ENCODE data around the gene PTPRD.
"Not testable (repeated sequence)": the region's sequence is repeated elsewhere in the genome, so short reads cannot be mapped to it uniquely, and the experiment has no call there.

PTPRD gene

DNA sequence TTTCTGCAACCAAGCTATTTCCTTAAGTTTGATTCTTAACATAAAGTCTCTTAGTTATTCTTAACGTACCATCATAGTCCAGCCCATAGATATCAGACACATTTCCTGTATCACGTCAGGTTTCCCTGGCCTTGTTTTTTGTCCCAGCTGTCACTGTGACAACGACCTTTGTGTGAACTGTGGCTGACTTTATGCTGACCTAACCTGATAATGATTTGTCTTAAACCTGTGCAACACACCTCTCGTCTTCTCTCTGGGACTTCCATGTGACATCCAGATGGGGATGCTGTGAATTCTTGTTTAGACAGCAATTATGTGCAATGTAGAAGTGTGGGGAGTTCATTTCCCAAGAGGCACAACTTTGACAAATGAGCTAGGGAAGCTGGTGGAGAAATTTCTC lies 662.8 kb downstream of the PTPRD start:
- DNase-seq, result peak; percentile 54

GRCh38 chr9:9949368-9949767 lies 663.4 kb downstream of the PTPRD start:
- peak; percentile 33 for DNase-seq

DNA sequence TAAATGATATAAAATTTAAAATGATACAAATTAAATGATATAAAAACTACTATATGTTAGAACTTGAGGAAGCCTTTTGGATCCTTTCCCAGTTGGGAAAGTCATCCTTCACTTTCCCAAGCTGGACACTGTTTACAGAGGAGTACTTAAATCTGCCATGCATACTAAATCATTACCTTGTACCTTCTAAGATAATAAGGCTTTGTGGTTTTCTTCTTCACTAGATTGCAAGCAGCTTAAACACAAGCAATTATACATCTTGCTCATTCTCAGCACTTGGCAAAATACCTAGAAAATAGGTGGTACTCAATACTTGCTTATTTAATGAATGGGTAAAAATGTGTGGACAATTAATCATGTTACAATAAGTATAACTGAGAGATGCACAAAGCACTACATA lies 666.8 kb downstream of the PTPRD start:
- no peak for DNase-seq

GRCh38 chr9:9942764-9943424 lies 669.9 kb downstream of the PTPRD start:
- peak; percentile 77 for DNase-seq

DNA sequence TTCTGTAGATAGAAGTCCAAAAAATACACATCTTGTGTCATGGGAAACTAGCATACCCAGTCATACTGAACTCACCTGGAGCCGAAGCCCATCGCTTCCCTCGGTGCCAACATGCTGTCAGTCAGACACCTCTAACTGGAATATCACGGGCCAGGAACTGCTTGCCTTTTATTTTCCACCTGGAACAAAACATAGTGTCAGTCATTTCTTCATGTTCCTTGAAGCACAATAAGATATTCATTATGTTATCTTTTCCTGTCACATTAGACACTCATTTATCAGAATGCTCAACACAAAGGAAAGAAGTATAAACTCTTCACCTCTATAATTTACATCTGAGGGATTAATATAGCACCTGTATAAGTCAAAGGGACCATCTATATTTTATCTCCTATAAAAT lies 674.4 kb downstream of the PTPRD start:
- no peak for DNase-seq

DNA sequence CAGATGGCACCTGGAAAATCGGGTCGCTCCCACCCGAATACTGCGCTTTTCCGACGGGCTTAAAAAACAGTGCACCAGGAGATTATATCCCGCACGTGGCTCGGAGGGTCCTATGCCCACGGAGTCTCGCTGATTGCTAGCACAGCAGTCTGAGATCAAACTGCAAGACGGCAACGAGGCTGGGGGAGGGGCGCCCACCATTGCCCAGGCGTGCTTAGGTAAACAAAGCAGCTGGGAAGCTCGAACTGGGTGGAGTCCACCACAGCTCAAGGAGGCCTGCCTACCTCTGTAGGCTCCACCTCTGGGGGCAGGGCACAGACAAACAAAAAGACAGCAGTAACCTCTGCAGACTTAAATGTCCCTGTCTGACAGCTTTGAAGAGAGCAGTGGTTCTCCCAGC lies 681.3 kb downstream of the PTPRD start:
- not testable (repeated sequence) for DNase-seq

GRCh38 chr9:9924376-9924775 lies 688.4 kb downstream of the PTPRD start:
- DNase-seq, result no peak

DNA sequence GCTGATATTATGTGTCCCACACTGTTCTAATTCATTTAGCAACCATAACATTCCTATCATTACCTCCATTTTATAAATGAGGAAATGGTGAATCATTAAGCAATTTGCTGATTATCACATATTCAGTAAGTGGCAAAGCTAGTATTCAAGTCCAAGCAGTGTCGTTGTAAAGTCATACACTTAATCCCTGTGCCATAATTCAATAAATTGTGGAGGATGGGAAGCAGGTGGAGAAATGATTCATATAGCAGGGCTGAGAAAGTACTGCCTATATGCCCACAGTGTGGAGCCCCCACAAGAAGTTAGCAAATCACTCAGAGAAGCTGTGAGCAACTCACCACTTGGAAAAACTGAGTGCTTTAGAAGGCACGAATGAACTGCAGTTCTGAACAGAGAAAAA lies 691.0 kb downstream of the PTPRD start:
- DNase-seq, result no peak

DNA sequence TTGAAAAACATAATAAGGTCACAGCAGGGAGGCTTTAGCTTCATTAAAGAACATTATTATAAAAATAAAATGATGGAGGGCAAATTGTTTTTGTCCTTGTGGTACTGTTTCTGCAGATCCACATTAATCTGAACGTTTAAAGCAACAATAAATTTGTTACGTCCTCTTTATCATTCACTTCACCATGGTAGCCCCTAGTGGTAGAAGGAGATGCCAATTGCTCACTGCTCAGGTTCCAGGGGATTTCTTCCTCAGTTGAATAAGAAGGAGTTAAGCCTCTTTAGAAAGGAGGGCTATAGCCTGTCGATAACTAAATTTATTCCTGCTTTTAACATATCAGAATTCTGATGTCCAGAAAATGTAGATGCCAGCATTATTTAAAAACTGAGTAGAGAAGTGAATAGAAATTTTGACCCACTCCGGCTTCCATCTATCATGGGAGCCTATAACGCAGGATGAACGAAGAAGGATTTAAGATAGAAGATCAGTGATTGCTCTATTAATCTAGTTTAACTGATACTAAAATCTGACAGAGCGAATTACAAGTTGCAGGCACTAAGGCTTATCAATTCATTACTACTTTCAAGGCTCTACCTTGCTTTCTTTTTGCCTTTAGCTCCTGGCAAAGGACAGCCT lies 692.3 kb downstream of the PTPRD start:
- peak; percentile 4 for DNase-seq

GRCh38 chr9:9919174-9919775 lies 693.5 kb downstream of the PTPRD start:
- no peak for DNase-seq

- DNase-seq, result no peak
These were observed 695.4 kb downstream of the PTPRD start for GRCh38 chr9:9917400-9917799.

DNA sequence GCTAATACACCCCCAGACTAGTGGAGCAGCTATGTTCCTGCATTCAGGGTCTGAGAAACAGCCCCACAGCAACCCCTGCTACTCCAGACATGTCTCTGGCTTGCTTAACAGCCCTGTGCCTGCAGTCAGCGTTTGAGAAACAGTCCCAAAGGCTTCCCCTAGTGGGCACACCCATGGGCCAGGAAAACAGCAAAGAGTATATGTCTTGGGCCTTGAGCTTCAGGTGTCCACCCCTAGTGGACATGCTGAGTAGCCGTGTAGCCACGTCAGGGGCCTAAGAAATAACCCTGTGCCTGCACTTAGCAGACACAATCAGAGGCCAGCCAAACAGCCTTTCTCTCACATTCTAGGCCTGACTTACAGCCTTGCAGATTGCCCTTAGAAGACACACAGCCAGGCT lies 698.6 kb downstream of the PTPRD start:
- DNase-seq, result no peak

DNA sequence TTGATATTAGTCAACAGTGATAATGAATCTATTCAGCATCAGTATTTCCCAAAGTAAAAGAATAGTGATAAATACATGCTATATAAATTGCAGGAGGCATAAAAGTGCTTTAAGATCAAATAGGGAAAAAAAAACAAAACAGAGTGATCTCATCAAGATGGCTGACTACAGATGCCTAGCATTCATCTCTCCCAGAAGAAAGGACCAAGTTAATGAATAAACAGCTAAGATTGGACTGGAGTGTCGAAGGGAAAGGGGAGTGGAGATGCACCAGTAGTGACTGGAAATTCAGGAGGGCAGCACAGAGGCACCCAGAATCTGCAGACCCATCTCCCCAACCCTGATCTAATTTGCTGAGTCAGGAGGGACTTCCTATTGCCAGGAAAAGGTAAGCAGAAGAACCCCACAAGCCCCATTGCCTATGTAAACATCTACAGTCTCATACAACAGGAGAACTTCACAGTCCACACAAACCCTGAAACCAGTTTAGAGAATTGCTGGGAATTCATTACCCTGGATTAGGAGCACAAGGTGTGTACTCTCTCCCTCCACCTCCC lies 699.4 kb downstream of the PTPRD start:
- peak; percentile 66 for DNase-seq

GRCh38 chr9:9912459-9912858 lies 700.3 kb downstream of the PTPRD start:
- peak; percentile 60 for DNase-seq

- no peak for DNase-seq
These were observed 707.1 kb downstream of the PTPRD start for GRCh38 chr9:9905736-9906135.

- DNase-seq, result no peak
These were observed 708.8 kb downstream of the PTPRD start for GRCh38 chr9:9904041-9904440.

DNA sequence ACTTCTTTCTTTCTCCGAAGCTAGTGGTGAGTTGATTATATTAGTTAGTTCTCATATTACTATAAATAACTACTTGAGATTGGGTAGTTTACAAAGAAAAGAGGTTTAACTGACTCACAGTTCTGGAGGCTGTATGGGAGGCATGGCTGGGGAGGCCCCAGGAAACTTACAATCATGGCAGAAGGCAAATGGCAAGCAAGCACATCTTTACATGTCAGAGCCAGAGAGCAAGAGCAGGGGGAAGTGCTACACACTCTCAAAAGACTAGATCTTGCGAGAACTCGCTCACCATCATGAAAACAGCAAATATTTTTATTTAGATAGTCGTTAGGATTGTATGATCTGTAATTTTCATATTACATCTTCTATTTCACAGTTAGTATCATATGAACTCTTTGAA lies 711.2 kb downstream of the PTPRD start:
- no peak for DNase-seq

DNA sequence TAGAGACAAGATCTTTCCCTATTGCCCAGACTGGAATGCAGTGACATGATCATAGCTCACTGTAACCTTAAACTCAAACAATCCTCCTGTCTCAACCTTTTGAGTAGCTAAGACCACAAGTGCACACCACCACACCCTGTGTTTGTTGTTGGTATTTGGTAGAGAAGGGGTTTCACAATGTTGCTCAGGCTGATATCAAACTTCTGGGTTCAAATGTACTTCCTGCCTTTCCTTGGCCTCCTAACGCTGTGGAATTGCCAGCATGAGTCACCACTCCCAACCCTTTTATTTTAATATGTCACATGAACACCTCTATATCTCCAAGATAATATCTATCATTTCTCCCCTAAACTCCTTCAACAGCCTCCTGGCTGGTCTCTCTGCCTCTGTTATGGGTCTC lies 719.0 kb downstream of the PTPRD start:
- peak; percentile 5 for DNase-seq

- DNase-seq, result no peak
These were observed 720.6 kb downstream of the PTPRD start for GRCh38 chr9:9892217-9892616.

- DNase-seq, result no peak
These were observed 731.1 kb downstream of the PTPRD start for GRCh38 chr9:9881692-9882091.

- no peak for DNase-seq
These were observed 738.5 kb downstream of the PTPRD start for GRCh38 chr9:9874270-9874669.

DNA sequence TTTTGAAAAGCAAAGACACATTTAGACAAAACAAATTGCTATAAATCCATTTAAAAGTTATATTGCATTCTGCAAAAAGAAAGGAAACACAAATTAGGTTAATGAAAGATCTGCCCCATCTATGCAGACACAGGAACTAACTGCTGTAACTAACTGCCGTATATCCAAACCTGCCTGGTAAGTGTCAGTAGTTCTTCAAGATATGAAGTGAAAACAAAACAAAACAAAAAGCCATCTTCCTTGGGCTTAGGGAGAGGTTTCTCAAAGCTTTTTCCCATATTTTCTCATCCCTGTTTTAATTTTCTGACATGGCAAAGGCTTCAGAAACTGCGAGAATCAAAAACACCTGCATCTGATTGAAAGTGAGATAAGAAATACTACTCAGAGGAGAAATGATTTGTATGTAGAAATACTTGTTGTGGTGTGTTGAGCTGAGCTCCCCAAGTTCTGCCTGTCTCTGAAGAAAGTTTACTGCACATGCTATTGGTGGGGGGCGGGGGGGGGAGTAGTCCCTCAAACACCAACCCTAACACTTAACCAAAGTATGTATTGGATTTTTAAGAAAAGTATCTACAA lies 750.5 kb downstream of the PTPRD start:
- no peak for DNase-seq

DNA sequence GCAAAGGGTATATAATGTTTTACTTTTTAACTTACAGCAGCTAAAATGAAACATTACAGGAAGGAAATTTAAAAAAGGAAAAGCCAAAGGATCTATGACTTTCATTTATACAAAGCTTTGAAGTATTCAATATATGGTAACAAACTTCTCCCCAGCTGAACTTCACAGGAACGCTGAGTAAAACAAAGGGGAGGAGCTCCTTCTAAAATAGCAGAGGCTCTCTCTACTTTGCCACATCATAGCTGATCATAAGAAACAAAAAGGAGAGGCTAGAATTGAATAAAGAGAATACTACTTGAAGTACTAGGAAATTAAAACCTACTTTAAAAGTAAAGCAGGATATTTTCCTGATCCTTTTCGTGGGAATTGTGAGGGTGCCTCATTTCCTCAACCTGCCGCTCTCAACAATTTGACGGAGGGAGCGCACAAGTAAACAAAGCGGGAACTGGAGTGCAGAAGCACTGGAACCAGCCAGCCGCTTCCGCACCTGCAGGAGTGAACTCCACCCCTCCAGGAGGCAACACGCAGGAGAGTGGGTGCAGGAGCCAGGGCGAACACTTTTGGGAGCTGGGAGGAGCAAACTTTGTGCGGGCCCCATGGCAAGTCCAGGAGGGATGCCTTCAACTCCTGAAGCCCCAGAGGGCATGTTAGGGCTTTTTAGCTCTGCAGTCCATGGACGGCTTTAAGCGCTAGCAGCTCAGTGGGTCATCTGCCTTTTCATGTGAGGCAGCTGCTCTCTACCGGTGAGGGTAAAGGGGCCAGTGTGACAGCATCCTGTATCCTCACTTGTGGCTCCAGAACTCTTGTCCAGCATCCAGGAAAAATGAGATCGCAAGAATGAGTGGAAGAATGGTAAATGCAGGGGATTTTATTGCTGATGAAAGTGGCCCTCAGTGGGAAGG lies 757.4 kb downstream of the PTPRD start:
- peak; percentile 79 for DNase-seq
